ENCODE data around the gene HSPA5. TPM values are rescaled to one million over a fixed set of nuclear protein-coding genes. Genes with fewer than 3 reads are reported as not detected.
A peak's percentile ranks its signal among the peaks of the same experiment; 100 is the strongest.
"Not testable (repeated sequence)": the region's sequence is repeated elsewhere in the genome, so short reads cannot be mapped to it uniquely, and the experiment has no call there.

HSPA5 gene
- total RNA-seq: 100 to 1,000 TPM; 110 to 383 (median 242) TPM
- 1,000 to 10,000 TPM in 1 of 2 donors, 10 to 100 TPM in 1; 89.2 to 1,101 TPM for polyA plus RNA-seq
- long read RNA-seq, donor 1, transcript HSPA5-201 (8 exons, 3,908 nt): major isoform, 973 of 1,079 reads
- long read RNA-seq, donor 1, partial matches to known transcripts: 71 of 1,079 reads
- long read RNA-seq, donor 1, other reads (novel, unspliced or antisense): 35 of 1,079 reads
- long read RNA-seq, donor 2, transcript HSPA5-201 (8 exons, 3,908 nt): major isoform, 1,805 of 1,974 reads
- long read RNA-seq, donor 2, partial matches to known transcripts: 162 of 1,974 reads
- long read RNA-seq, donor 2, other reads (novel, unspliced or antisense): 7 of 1,974 reads
- long read RNA-seq, donor 3, transcript HSPA5-201 (8 exons, 3,908 nt): major isoform, 1,573 of 1,735 reads
- long read RNA-seq, donor 3, partial matches to known transcripts: 115 of 1,735 reads
- long read RNA-seq, donor 3, other reads (novel, unspliced or antisense): 47 of 1,735 reads

- intact Hi-C loops (cut with DNase I): loop anchor here in 3 of 10 donors (1.0 to 10.0 kb wide), 5 partner anchors 20 to 506 kb away; partner anchors contain the start of genes GAPVD1 (in 2 of the 3), PBX3 (in 1 of the 3), PPP6C (in 1 of the 3) and RABEPK (in 1 of the 3)
- TF ChIP-seq POLR2A (IDR thresholded peaks at IDR 0.05): peak; percentile 97 to 99
- TF ChIP-seq CTCF (IDR thresholded peaks at IDR 0.05): peak in 5 of 12 donors; percentile 20 to 41 (median 24)
- DNase-seq (peak; percentile 100), ATAC-seq (peak; percentile 97 to 99 (median 98))
- no peaks in the 10 kb centered on the region for H3K27me3 ChIP-seq
- H3K36me3 ChIP-seq: peaks cover 0 to 40% (median 38%) of the 10 kb centered on the region in 9 donors
- no peaks in the 10 kb centered on the region for H3K9me3 ChIP-seq
- peak within 1 kb of the TSS; percentile 93 to 98 (median 96) for H3K27ac ChIP-seq
- peak within 1 kb of the TSS; percentile 73 to 99 (median 91) for H3K4me3 ChIP-seq
- 0 to 1% (median 0%) methylated on average over 49 to 59 of the region's 59 CpGs for WGBS, 4 donors
- H3K4me1 ChIP-seq: peaks cover 6 to 48% (median 40%) of the 10 kb centered on the region in 12 donors
These were observed at the start of gene HSPA5 for GRCh38 chr9:125241000-125241862. Gene HSPA5 (minus strand): TSS chr9:125241343. CDS start chr9:125241126, 217 bp downstream.

- not testable (repeated sequence) for H3K27ac ChIP-seq
These were observed 45.8 kb upstream of the HSPA5 start for GRCh38 chr9:125286935-125287433.

DNA sequence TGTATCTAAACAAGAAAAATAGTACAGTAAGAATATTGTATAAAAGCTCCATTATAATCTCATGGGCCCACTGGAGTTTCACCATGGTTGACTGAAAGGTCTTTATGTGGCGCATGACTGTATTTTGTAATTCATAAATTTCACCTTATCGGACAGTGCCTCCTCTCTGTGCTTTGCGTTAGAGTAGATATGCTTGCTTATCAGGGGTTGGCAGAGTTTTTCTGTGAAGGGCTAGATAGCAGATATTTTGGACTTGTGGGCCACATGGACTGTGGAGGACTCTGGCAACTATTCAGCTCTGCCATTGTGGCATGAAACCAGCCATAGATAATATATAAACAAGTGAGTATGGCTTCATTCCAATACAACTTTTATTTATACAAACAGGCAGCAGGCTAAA lies 43.7 kb upstream of the HSPA5 start:
- H3K9me3 ChIP-seq: no peaks in the 10 kb centered on the region
- H3K4me1 ChIP-seq: peaks cover 0 to 25% (median 7%) of the 10 kb centered on the region in 12 donors
- 37 to 58% (median 50%) methylated on average over 3 of the region's 3 CpGs for WGBS, 4 donors
- intact Hi-C loops (cut with DNase I): no loop called here
- no peak overlapping the region for H3K4me3 ChIP-seq
- ATAC-seq (peak in 3 of 4 donors; percentile 17 to 86 (median 48)), DNase-seq (peak in 1 of 5 donors; percentile 8)
- H3K27ac ChIP-seq: peak overlapping the region in 1 of 12 donors; percentile 22
- TF ChIP-seq POLR2A (IDR thresholded peaks at IDR 0.05): no peak
- no peak for TF ChIP-seq CTCF (IDR thresholded peaks at IDR 0.05)
- peaks cover 0 to 16% (median 7%) of the 10 kb centered on the region in 9 donors for H3K36me3 ChIP-seq
- H3K27me3 ChIP-seq: no peaks in the 10 kb centered on the region

More at GRCh38 chr9:125286935-125287433, 45.8 kb upstream of the HSPA5 start:
- H3K4me3 ChIP-seq; H3K9me3 ChIP-seq; intact Hi-C loops (cut with DNase I); DNase-seq; H3K27me3 ChIP-seq: not testable (repeated sequence)
- peaks cover 0 to 16% (median 7%) of the 10 kb centered on the region in 9 donors for H3K36me3 ChIP-seq
- peak in 1 of 4 donors; percentile 26 for ATAC-seq
- WGBS, 4 donors: 79 to 89% (median 83%) methylated on average over 7 of the region's 7 CpGs
- peaks cover 0 to 31% (median 9%) of the 10 kb centered on the region in 12 donors for H3K4me1 ChIP-seq

GRCh38 chr9:125280945-125281344 lies 39.8 kb upstream of the HSPA5 start:
- intact Hi-C loops (cut with DNase I): no loop called here
- H3K4me1 ChIP-seq: peaks cover 0 to 13% (median 5%) of the 10 kb centered on the region in 12 donors
- no peaks in the 10 kb centered on the region for H3K27me3 ChIP-seq
- ATAC-seq: no peak
- no peak overlapping the region for H3K4me3 ChIP-seq
- H3K36me3 ChIP-seq: peaks cover 0 to 6% (median 0%) of the 10 kb centered on the region in 9 donors
- TF ChIP-seq CTCF (IDR thresholded peaks at IDR 0.05): no peak
- TF ChIP-seq POLR2A (IDR thresholded peaks at IDR 0.05): no peak
- H3K9me3 ChIP-seq: no peaks in the 10 kb centered on the region
- peak overlapping the region in 1 of 12 donors; percentile 6 for H3K27ac ChIP-seq
- DNase-seq: no peak
- 45 to 63% (median 56%) methylated on average over 4 of the region's 4 CpGs for WGBS, 4 donors
